Measurements from ENCODE around the gene DGKD. TPM values are rescaled to one million over a fixed set of nuclear protein-coding genes. Genes with fewer than 3 reads are reported as not detected.

DGKD gene
- total RNA-seq, 1 donor from 2014 or later, result 49.5 TPM

DNA sequence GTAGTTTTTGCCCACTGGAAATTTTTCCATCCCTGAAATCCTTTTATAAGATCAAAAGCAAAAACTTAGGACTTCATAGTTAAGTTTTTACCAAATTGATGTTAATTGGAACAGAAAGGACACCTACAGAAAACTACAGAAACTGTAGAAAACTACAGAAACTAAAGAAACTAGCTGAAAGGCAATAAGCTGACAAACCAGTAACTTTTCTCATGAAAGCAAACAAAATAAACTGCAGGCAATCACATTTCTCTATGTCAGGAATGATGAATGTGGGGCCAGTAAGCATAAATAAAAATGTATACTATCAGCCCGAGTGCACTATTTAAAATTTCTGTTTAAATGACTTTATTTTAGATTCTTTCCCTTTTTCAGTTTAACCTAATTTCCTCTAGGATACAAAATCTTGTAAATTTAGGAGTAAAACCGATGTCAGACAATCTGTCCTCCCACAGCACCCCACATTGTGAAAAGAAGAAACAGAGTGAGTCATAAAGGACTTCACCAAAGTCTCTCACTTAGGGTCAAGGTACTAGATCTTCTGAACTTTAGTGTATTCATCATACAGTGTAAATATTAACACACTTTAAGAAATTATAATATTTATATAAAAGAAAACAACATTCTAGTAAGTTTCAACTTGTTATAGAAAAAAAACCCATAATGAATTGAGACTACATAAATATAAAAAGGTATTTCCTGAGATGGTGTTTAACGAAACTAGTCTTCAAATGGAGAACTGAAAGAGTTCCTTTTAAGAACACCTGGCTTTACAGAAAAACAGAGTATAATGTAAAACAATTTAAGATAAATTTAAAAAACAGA lies 165.7 kb downstream of the DGKD start:
- H3K4me1 Mint-ChIP-seq (ENCODE audit: low read depth), result peaks cover 2% of the 10 kb centered on the region
- TF ChIP-seq CTCF (IDR thresholded peaks at IDR 0.05; ENCODE audit: unreplicated experiment), result no peak
- peaks cover 18% of the 10 kb centered on the region for H3K36me3 Mint-ChIP-seq (ENCODE audit: insufficient read depth)
- no peak overlapping the region for H3K27ac Mint-ChIP-seq
- DNase-seq (ENCODE audit: low spot score, unreplicated experiment), result no peak
- no peaks in the 10 kb centered on the region for H3K27me3 Mint-ChIP-seq
- no peaks in the 10 kb centered on the region for H3K9me3 Mint-ChIP-seq (ENCODE audit: low read depth)
- H3K4me3 Mint-ChIP-seq (ENCODE audit: low read depth), result no peak overlapping the region

Other genes starting within 250 kb of the DGKD start
- gene ATG16L1, start 102.8 kb upstream of the DGKD start, total RNA-seq, result 27.9 and 29.7 TPM in 2 replicates
- gene SAG, start 46.7 kb upstream of the DGKD start, total RNA-seq, result not detected in 2 replicates
- gene USP40, start 212.3 kb downstream of the DGKD start, total RNA-seq, result 36.9 and 38.3 TPM in 2 replicates

Measured in progenitor cell of endocrine pancreas (in vitro differentiated cells).